ENCODE data around the gene FSIP2.

FSIP2 gene

DNA sequence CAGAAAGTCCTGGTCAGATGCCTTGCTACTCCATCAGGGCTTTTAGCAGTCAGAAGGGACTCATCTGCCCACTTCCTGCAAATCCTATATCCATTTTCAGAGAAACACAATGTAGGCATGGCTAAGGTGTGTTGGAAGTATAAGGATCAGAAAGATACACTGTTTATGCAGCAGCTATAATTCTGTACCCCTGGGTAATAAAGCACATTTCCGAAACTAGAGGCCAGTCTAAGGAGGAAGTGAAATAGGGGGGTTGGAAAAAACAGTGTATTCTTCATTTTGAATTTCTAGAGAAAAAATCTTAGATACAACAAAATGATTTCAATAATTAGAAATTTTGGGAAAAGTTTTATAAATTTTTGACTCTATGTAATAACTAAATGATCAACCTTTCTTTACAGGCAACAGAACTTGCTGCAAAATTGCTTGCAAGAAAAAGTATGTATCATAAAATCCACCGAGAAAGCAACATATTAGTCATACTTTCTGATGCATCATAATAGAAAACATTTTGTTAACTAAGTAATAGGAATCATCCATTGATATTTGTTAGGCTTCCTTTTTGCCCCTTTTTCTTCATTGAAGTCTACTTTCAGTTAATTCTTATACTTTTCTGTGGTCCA, 47.4 kb downstream of the FSIP2 start:
- TF ChIP-seq SP1 (IDR thresholded peaks at IDR 0.05): no peak
- no peak for TF ChIP-seq ARNT (IDR thresholded peaks at IDR 0.05)
- DNase-seq (ENCODE audit: extremely low spot score): no peak
- ChIA-PET CTCF (no interaction called here), POLR2A (no interaction called here)

DNA sequence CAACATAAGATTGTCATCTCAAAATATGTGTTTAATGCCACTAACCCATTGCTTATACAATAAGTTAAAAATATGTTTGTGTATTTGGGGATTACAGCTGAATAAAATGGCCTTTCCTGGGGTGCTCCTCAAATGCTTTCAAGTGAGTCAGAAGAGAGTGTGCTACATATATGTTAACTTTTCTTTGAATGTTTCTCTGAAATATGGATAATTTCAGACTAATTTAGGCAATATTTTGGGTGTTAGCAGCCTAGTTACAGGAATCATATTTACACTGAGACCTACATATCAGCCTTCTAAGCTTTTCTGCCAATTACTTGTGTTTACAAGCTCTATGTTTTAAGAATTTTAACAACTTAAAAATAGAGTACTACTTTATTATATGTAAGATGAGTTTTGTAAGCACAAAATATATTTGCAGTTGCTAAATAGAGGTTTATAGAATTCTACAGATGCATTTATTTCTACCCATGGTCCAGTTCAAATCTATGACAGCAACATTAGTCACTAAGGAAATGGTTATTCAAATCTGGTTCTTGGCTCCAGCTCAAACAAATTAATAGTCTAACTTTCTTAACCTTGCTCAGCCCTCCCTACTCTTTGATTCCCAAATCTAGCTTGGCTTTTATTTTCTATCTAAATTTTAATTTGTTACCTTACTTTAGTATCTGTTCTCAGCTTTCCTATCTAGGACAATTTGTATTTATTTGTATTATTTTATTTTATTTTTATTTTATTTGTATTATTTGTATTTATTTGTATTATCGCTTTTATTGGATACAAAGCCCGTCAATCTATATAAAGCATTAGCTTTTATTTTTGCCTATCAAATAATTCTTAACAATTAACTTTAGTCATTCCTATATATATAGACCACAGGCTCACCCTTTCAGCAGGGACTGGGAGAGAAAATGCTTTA, 48.9 kb downstream of the FSIP2 start:
- ChIA-PET CTCF (no interaction called here), POLR2A (no interaction called here)
- DNase-seq (ENCODE audit: extremely low spot score): no peak

GRCh38 chr2:185790361-185790760, 51.8 kb downstream of the FSIP2 start:
- DNase-seq (ENCODE audit: extremely low spot score): no peak
- no peak for TF ChIP-seq NFRKB (IDR thresholded peaks at IDR 0.05)
- no peak for TF ChIP-seq SP1 (IDR thresholded peaks at IDR 0.05)
- no peak for TF ChIP-seq FOXA1 (IDR thresholded peaks at IDR 0.05)
- TF ChIP-seq LEF1 (IDR thresholded peaks at IDR 0.05; ENCODE audit: borderline replicate concordance): no peak
- no peak for TF ChIP-seq SUZ12 (IDR thresholded peaks at IDR 0.05)
- ChIA-PET POLR2A (no interaction called here), CTCF (no interaction called here)

More for the DNA sequence above, 48.9 kb downstream of the FSIP2 start:
- TF ChIP-seq LEF1 (IDR thresholded peaks at IDR 0.05; ENCODE audit: borderline replicate concordance) (no peak), SUZ12 (IDR thresholded peaks at IDR 0.05) (no peak), TARDBP (IDR thresholded peaks at IDR 0.05) (no peak), FOXK2 (IDR thresholded peaks at IDR 0.05) (no peak), SP1 (IDR thresholded peaks at IDR 0.05) (no peak), CTBP1 (IDR thresholded peaks at IDR 0.05; ENCODE audit: borderline replicate concordance) (no peak), PKNOX1 (IDR thresholded peaks at IDR 0.05) (no peak), L3MBTL2 (conservative IDR thresholded peaks at IDR 0.05) (no peak), FOXM1 (IDR thresholded peaks at IDR 0.05; ENCODE audit: borderline replicate concordance) (no peak), HDGF (IDR thresholded peaks at IDR 0.05; ENCODE audit: borderline replicate concordance) (no peak), ELF4 (IDR thresholded peaks at IDR 0.05) (no peak), BHLHE40 (IDR thresholded peaks at IDR 0.05; ENCODE audit: borderline replicate concordance) (no peak), ARNT (IDR thresholded peaks at IDR 0.05) (no peak), ZNF384 (IDR thresholded peaks at IDR 0.05) (no peak), FOXA1 (IDR thresholded peaks at IDR 0.05) (no peak), NFRKB (IDR thresholded peaks at IDR 0.05) (no peak)

DNA sequence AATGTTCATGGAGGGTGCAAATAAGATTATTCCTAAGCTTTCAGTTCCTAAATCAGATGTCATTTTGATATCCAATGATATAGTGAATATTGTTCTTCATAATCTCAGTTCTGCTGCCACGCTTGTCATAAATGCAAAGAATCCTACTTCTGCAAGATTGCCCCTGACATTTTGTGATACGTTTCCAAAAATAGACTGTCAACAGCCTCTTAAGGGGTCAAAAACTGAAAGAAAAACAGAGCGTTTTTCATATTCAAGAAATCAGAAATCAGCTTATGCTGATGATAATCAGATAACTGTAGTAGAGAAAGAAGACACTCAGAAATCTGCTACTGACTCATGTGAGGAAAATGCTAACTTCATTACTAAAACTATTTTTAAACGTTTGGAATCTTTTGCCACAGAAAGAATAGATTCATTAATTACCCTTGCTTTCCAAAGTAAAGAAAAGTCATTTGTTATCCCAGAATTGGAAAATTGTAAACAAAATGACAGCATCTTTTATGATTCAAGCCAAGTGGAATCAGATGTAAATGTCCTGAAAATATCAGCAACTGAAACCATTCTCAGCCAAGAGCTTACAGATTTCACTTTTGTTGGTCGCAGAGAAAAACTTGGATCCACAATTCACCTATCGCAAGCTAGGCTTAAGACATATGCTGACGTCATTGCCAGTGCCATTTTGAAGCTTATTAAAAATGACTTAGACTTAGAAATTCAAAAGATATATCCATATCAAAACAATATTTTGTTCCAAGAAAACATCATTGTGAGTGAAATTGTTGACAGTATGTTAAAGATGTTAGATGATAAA, 55.1 kb downstream of the FSIP2 start:
- ChIA-PET POLR2A (no interaction called here), CTCF (no interaction called here)
- DNase-seq (ENCODE audit: extremely low spot score): no peak
- TF ChIP-seq FOXK2 (IDR thresholded peaks at IDR 0.05) (no peak), SP1 (IDR thresholded peaks at IDR 0.05) (no peak), L3MBTL2 (conservative IDR thresholded peaks at IDR 0.05) (no peak), SUZ12 (IDR thresholded peaks at IDR 0.05) (no peak), FOXM1 (IDR thresholded peaks at IDR 0.05; ENCODE audit: borderline replicate concordance) (no peak), CTBP1 (IDR thresholded peaks at IDR 0.05; ENCODE audit: borderline replicate concordance) (no peak), ELF4 (IDR thresholded peaks at IDR 0.05) (no peak), ARNT (IDR thresholded peaks at IDR 0.05) (no peak), NFRKB (IDR thresholded peaks at IDR 0.05) (no peak), ZNF384 (IDR thresholded peaks at IDR 0.05) (no peak), PKNOX1 (IDR thresholded peaks at IDR 0.05) (no peak), TARDBP (IDR thresholded peaks at IDR 0.05) (no peak), LEF1 (IDR thresholded peaks at IDR 0.05; ENCODE audit: borderline replicate concordance) (no peak)

- ChIA-PET CTCF (no interaction called here), POLR2A (no interaction called here)
- no peak for DNase-seq (ENCODE audit: extremely low spot score)
- no peak for TF ChIP-seq SP1 (IDR thresholded peaks at IDR 0.05)
- TF ChIP-seq FOXA1 (IDR thresholded peaks at IDR 0.05): no peak
- TF ChIP-seq FOXM1 (IDR thresholded peaks at IDR 0.05; ENCODE audit: borderline replicate concordance): no peak
- TF ChIP-seq TARDBP (IDR thresholded peaks at IDR 0.05): no peak
- TF ChIP-seq FOXK2 (IDR thresholded peaks at IDR 0.05): no peak
- no peak for TF ChIP-seq ZNF384 (IDR thresholded peaks at IDR 0.05)
- no peak for TF ChIP-seq BHLHE40 (IDR thresholded peaks at IDR 0.05; ENCODE audit: borderline replicate concordance)
- no peak for TF ChIP-seq SUZ12 (IDR thresholded peaks at IDR 0.05)
- no peak for TF ChIP-seq ARNT (IDR thresholded peaks at IDR 0.05)
- TF ChIP-seq CTBP1 (IDR thresholded peaks at IDR 0.05; ENCODE audit: borderline replicate concordance): no peak
- no peak for TF ChIP-seq LEF1 (IDR thresholded peaks at IDR 0.05; ENCODE audit: borderline replicate concordance)
These were observed 58.2 kb downstream of the FSIP2 start for GRCh38 chr2:185796758-185797157.

DNA sequence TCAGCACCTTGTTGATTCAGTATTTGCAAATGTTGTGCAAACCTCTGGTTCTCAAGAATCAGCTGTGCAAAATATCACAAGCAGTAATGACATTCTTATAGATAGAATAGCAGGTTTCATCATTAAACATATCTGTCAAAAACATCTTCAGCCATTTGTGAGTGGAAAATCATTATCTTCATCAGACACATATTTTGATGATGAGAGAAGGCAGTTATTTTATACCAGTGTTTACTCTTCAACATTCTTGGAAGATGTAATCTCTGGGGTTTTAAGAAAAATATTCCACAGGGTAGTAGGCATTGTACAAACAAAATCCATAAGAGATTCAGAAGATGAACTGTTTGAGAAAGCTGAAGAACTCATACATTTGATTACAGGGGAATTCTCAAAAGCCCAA, 64.3 kb downstream of the FSIP2 start:
- TF ChIP-seq FOXA1 (IDR thresholded peaks at IDR 0.05): no peak
- TF ChIP-seq PKNOX1 (IDR thresholded peaks at IDR 0.05): no peak
- no peak for TF ChIP-seq NFRKB (IDR thresholded peaks at IDR 0.05)
- TF ChIP-seq SUZ12 (IDR thresholded peaks at IDR 0.05): no peak
- no peak for TF ChIP-seq ZNF384 (IDR thresholded peaks at IDR 0.05)
- no peak for TF ChIP-seq HDGF (IDR thresholded peaks at IDR 0.05; ENCODE audit: borderline replicate concordance)
- no peak for TF ChIP-seq FOXM1 (IDR thresholded peaks at IDR 0.05; ENCODE audit: borderline replicate concordance)
- no peak for TF ChIP-seq L3MBTL2 (conservative IDR thresholded peaks at IDR 0.05)
- no peak for TF ChIP-seq TARDBP (IDR thresholded peaks at IDR 0.05)
- TF ChIP-seq ELF4 (IDR thresholded peaks at IDR 0.05): no peak
- TF ChIP-seq LEF1 (IDR thresholded peaks at IDR 0.05; ENCODE audit: borderline replicate concordance): no peak
- no peak for TF ChIP-seq SP1 (IDR thresholded peaks at IDR 0.05)
- TF ChIP-seq ARNT (IDR thresholded peaks at IDR 0.05): no peak
- TF ChIP-seq FOXK2 (IDR thresholded peaks at IDR 0.05): no peak
- no peak for TF ChIP-seq CTBP1 (IDR thresholded peaks at IDR 0.05; ENCODE audit: borderline replicate concordance)
- TF ChIP-seq BHLHE40 (IDR thresholded peaks at IDR 0.05; ENCODE audit: borderline replicate concordance): no peak
- POLR2A ChIA-PET: no interaction called here
- CTCF ChIA-PET: no interaction called here
- DNase-seq (ENCODE audit: extremely low spot score): no peak

All from HEK293T (cell line).